Activated T-helper 17 cell treated with anti-CD3 and anti-CD28 coated beads, Interleukin-2, amount 50 U/mL, for 72 hours (primary cell): ENCODE measurements around the gene GOLGA8J. TPM values are rescaled to one million over a fixed set of nuclear protein-coding genes. Genes with fewer than 3 reads are reported as not detected.

Experiments
- total RNA-seq, 2 donors: library from RNA; stranded (reverse); gene quantifications; one replicate each; pipeline ENCODE4 v1.2.3, GENCODE V29; 2022

Gene GOLGA8J
- total RNA-seq, 2 donors from 2014 or later, result not detected

Other genes with a start within 250 kb of the GOLGA8J start
- under 1 TPM in 1 of 2 donors, not detected in 1; 0.32 TPM for gene GOLGA8T, start 52.1 kb downstream of the GOLGA8J start, total RNA-seq